ENCODE data around the gene LRRC61.
"Not testable (repeated sequence)": the region's sequence is repeated elsewhere in the genome, so short reads cannot be mapped to it uniquely, and the experiment has no call there.

Gene LRRC61

GRCh38 chr7:150385884-150386283, 62.7 kb downstream of the LRRC61 start:
- DNase-seq: not testable (repeated sequence)

Measured in activated T-cell treated with anti-CD3 and anti-CD28 coated beads, Interleukin-2, amount 50 U/mL, for 1 hour (primary cell).